ENCODE measurements around the gene TUT4. TPM values are rescaled to one million over a fixed set of nuclear protein-coding genes. Genes with fewer than 3 reads are reported as not detected.

The TUT4 gene
- total RNA-seq, 1 experiment from 2014 or later: 37.4 TPM

GRCh38 chr1:52551507-52552235, 1.2 kb downstream of the TUT4 start:
- intact Hi-C loops (cut with micrococcal nuclease): loop anchor here (1.0 to 5.0 kb wide), 2 partner anchors 111 to 136 kb away; no protein-coding TSS in a partner anchor
- DNase-seq (peak; percentile 51), ATAC-seq (peak; percentile 27; the same call in 1 of the 2 replicates)
- POLR2A ChIA-PET (ENCODE audit: unreplicated experiment): interaction anchor here (0.6 kb wide), 1 partner anchor 22 kb away, joined by 3 read pairs; no protein-coding TSS in a partner anchor
- Histone ChIP-seq H3F3A (ENCODE audit: low read length, unreplicated experiment) (no peaks in the 10 kb centered on the region), H3K27me3 (ENCODE audit: low read length) (no peaks in the 10 kb centered on the region), H4K20me1 (ENCODE audit: low read length) (peaks cover 29% of the 10 kb centered on the region), H3K9ac (ENCODE audit: low read length) (peak overlapping the region; percentile 83), H3K9me2 (replicated peaks; ENCODE audit: low read length) (no peaks in the 10 kb centered on the region), H3K4me3 (ENCODE audit: low read length) (peak overlapping the region; percentile 82), H3K27ac (ENCODE audit: low read length) (0 out of 2 replicates have a peak overlapping the region, but pooled peaks have one; percentile 48), H3K4me1 (ENCODE audit: insufficient read depth, low read length) (peaks cover 11% of the 10 kb centered on the region), H3K36me3 (ENCODE audit: low read depth, low read length) (no peaks in the 10 kb centered on the region), H3K79me2 (ENCODE audit: low read length) (peaks cover 61% of the 10 kb centered on the region), H2AFZ (ENCODE audit: low read length) (peak overlapping the region; percentile 92; the same call in 1 of the 2 replicates), H3K9me3 (ENCODE audit: low read length) (no peaks in the 10 kb centered on the region), H3K4me2 (ENCODE audit: low read length) (peak overlapping the region; percentile 91)
- TF ChIP-seq EZH2 (IDR thresholded peaks at IDR 0.05; ENCODE audit: low read length, unreplicated experiment) (no peak), EZH2phosphoT487 (IDR thresholded peaks at IDR 0.05; ENCODE audit: borderline replicate concordance, low read length) (no peak), CTCF (conservative IDR thresholded peaks at IDR 0.05; ENCODE audit: low read depth, low read length) (no peak)
- CTCF ChIA-PET: interaction anchor here (0.5 kb wide), 1 partner anchor 124 kb away, joined by 3 read pairs; no protein-coding TSS in a partner anchor
- TSS peak; percentile 59 for BruUV-seq (replicated peaks)

DNA sequence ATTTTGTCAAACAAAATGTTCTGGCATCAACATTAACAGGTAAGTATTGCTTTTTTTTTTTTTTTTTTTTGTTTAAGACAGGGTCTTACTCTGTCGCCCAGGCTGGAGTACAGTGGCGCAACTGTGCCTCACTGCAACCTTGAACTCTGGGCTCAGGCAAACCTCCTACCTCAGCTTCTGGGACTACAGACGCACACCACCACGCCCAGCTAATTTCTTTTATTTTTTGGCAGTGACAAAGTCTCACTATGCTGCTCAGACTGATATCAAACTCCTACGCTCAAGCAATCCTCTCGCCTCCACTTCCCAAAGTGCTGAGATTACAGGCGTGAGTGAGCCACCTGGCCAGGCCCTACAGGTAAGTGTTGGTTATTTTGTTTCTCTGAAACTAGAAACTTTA, 2.4 kb downstream of the TUT4 start:
- peaks cover 11% of the 10 kb centered on the region for H3K4me1 ChIP-seq (ENCODE audit: insufficient read depth, low read length)
- H3K4me3 ChIP-seq (ENCODE audit: low read length): no peak overlapping the region
- H3K9ac ChIP-seq (ENCODE audit: low read length): no peak overlapping the region
- no peak for TF ChIP-seq EZH2phosphoT487 (IDR thresholded peaks at IDR 0.05; ENCODE audit: borderline replicate concordance, low read length)
- TF ChIP-seq CTCF (conservative IDR thresholded peaks at IDR 0.05; ENCODE audit: low read depth, low read length): no peak
- TF ChIP-seq EZH2 (IDR thresholded peaks at IDR 0.05; ENCODE audit: low read length, unreplicated experiment): no peak
- intact Hi-C loops (cut with micrococcal nuclease): loop anchor here (5.0 kb wide), 1 partner anchor 137 kb away; no protein-coding TSS in a partner anchor
- ATAC-seq (no peak), DNase-seq (no peak)
- POLR2A ChIA-PET (ENCODE audit: unreplicated experiment): no interaction called here
- H3K27me3 ChIP-seq (ENCODE audit: low read length): no peaks in the 10 kb centered on the region
- no peaks in the 10 kb centered on the region for H3F3A ChIP-seq (ENCODE audit: low read length, unreplicated experiment)
- H4K20me1 ChIP-seq (ENCODE audit: low read length): peaks cover 29% of the 10 kb centered on the region
- no peak overlapping the region for H3K27ac ChIP-seq (ENCODE audit: low read length)
- H3K9me3 ChIP-seq (ENCODE audit: low read length): no peaks in the 10 kb centered on the region
- no peak overlapping the region for H2AFZ ChIP-seq (ENCODE audit: low read length)
- H3K36me3 ChIP-seq (ENCODE audit: low read depth, low read length): no peaks in the 10 kb centered on the region
- H3K9me2 ChIP-seq (replicated peaks; ENCODE audit: low read length): no peaks in the 10 kb centered on the region
- peak overlapping the region; percentile 91 for H3K4me2 ChIP-seq (ENCODE audit: low read length)
- no TSS peak for BruUV-seq (replicated peaks)
- H3K79me2 ChIP-seq (ENCODE audit: low read length): peaks cover 73% of the 10 kb centered on the region
- CTCF ChIA-PET: no interaction called here

DNA sequence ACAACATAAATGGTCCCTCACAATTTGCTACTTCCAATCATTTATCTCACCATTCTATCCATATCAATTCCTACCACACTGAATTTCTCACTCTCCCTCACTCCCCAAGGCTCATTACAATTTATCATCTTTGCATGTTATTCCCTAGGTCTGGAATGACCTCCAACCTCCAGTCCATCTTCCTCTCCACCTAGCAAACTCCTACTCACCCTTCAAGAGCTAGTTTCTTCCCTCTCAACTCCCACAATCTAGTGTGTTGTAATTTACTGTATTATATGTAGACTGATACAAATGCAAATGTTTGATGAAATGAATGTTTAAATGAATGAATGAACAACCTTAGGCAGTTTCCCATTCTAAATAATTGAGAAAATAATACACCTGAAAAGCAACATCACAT, 3.6 kb downstream of the TUT4 start:
- ATAC-seq (no peak), DNase-seq (no peak)
- Histone ChIP-seq H3K4me2 (ENCODE audit: low read length) (no peak overlapping the region), H3K79me2 (ENCODE audit: low read length) (peaks cover 85% of the 10 kb centered on the region), H3F3A (ENCODE audit: low read length, unreplicated experiment) (no peaks in the 10 kb centered on the region), H4K20me1 (ENCODE audit: low read length) (peaks cover 29% of the 10 kb centered on the region), H3K36me3 (ENCODE audit: low read depth, low read length) (peaks cover 6% of the 10 kb centered on the region; the same call in 1 of the 2 replicates), H3K27me3 (ENCODE audit: low read length) (no peaks in the 10 kb centered on the region), H2AFZ (ENCODE audit: low read length) (no peak overlapping the region), H3K4me1 (ENCODE audit: insufficient read depth, low read length) (peaks cover 11% of the 10 kb centered on the region), H3K27ac (ENCODE audit: low read length) (no peak overlapping the region), H3K4me3 (ENCODE audit: low read length) (no peak overlapping the region), H3K9ac (ENCODE audit: low read length) (no peak overlapping the region), H3K9me2 (replicated peaks; ENCODE audit: low read length) (no peaks in the 10 kb centered on the region), H3K9me3 (ENCODE audit: low read length) (no peaks in the 10 kb centered on the region)
- ChIA-PET CTCF (no interaction called here), POLR2A (ENCODE audit: unreplicated experiment) (no interaction called here)
- intact Hi-C loops (cut with micrococcal nuclease): no loop called here
- BruUV-seq (replicated peaks): no TSS peak
- TF ChIP-seq CTCF (conservative IDR thresholded peaks at IDR 0.05; ENCODE audit: low read depth, low read length): no peak
- TF ChIP-seq EZH2phosphoT487 (IDR thresholded peaks at IDR 0.05; ENCODE audit: borderline replicate concordance, low read length): no peak
- TF ChIP-seq EZH2 (IDR thresholded peaks at IDR 0.05; ENCODE audit: low read length, unreplicated experiment): no peak
